AG08395 (cell line): Measurements from ENCODE around the gene BANF2.
"Not testable (repeated sequence)": the region's sequence is repeated elsewhere in the genome, so short reads cannot be mapped to it uniquely, and the experiment has no call there.

Source experiments
- DNase-seq: peaks from one replicate; pipeline ENCODE4 v3.0.0; 2012; ENCODE audit warnings: mixed read lengths, low spot score

The BANF2 gene

DNA sequence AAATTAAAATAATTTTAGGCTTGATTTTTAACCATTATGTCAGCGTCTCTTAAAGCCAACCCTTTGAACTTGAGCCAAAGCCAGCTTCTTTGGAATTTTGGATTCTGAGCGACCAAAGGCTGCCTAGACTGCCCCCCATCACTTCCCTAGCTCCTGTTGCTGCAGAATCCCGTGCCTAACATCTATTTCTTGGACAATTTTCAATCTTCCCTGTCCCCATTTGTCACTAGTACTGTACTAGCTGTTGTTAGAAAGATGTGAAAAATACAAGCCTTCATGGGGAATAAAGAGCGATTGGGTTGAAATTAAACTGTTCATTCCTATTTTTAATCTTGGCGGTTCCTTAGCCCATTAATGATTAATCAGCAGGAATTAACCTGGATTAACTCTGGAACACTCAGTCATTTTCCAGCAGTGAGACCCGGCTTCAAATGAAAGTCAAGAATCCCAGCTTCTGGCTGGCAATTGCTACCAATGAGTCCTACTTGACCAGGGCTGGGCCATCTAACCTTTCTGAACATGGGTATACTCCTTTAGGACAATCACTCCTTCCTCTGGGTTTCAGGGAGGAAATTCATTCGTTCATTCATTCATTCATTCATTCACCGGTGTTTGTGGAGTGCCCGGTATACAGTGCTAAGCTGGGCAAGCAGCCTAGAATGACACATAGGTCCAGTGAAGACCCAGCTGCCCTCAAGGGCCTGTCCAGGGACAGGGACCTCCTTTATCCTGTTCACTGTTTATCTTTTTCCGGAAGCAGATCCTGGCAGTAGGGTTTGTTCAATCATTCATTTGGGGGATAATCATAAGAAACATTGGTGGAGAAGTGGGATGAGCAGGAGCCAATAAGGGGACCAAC, 16.3 kb upstream of the BANF2 start:
- no peak for DNase-seq

DNA sequence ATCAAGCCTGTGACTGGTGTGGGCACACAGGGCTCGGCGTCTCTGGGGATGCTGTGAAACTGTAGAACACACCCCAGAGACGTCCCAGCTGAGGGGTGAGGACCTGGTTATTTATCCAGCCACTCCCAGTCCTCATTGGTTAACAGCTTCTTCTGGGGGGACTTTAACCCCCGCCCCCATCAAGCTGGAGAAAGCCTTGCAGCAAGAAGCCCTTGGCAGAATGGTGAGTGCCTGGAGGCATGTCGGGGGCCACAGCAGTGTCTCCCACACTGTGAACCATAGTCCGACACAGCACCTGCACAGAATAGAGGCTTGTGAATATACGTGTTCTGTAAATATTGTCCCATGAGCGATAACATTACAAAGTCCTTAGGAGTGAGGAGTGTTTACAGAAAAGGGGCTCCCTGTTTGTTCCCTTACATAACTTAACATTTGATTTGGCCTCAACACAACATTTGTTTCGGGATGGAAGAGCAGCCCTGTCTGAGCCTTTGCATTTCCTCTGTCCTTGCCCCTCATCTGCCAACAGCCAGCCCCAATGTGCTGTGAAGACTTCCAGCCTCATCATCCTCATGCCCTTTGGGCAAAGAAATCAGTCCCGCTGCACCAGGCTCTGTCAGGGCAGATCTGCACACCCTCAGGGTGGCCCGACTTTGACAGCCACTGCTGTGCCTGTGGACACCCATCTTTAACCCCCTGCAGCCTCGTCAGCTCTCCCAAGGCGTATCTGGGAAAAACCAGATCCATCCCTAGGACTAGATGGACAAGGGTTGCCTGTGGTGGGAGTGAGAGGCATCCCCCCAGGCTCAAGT, 15.5 kb upstream of the BANF2 start:
- no peak for DNase-seq

DNA sequence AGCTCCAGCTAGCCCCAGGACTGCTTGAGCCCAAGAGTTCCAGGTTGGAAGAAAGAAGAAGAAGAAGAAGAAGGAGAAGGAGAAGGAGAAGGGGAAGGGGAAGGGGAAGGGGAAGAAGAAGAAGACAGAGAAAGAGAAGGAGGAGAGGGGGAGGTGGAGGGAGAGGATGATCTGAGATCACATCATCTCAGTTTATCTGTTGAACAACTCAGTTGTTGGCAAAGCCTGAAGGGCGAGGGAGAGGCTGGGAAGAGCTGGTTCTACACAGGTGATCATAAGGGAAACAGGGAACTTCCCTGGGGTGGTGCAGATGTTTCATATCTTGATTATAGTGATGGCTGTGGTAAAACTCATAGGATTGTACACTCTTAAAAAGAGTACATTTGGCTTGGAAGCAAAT, 14.6 kb upstream of the BANF2 start:
- DNase-seq = no peak

DNA sequence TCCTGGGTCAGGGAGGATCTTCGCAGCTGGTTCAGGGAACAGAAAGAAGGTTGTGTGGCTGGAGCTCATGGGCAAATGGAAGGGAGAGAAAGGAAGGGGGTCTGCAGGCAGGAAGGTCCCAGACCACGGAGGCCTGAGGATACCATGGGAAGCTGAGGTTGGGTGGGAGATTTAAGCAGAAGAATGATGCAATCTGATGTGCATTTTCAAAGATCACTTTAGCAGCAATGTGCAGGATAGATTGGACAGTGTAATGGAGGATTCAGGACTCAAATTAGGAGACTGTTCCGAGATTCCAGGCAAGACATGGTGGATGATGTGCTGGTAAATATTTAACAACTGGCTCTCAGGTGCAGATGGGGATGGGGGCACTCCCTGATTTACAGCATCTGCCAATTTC, 12.0 kb upstream of the BANF2 start:
- DNase-seq = no peak

DNA sequence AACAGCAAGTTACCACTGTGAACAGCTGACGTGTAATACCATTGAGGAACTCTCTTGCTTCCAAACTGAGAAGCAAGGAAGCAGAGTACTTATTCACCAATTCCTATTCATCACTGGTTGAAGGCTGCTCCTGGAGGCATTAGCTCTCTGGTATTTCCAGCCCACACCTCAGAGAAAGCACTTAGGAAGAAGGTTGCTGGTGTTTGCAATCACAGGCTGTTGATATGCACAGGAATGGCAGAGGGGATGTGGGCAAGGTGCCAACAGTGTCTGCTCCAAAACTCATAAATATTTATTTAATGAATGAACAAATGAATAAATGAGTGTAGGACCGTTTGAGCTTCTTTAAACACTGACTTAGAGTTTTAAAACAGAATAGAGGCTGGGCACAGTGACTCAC, 10.8 kb upstream of the BANF2 start:
- DNase-seq = no peak

DNA sequence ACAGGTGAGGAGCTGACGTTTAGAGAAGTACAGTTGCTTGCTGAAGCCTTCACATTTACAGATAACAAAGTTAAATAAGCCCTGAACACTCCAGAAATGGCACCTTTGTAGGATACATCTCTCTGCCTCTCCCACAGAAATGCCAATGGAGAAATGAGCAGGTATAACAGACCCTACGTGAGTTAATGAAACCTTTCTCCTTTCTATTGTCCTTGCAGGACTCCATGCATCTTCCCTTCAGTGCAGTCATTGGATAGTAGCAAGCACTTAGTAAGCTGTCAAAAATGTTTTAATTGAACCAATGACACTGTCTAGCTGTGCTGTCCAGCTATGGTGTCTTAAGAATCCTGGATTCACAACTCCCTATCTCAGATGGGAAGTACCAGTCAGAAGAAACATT, 9.6 kb upstream of the BANF2 start:
- DNase-seq = no peak

DNA sequence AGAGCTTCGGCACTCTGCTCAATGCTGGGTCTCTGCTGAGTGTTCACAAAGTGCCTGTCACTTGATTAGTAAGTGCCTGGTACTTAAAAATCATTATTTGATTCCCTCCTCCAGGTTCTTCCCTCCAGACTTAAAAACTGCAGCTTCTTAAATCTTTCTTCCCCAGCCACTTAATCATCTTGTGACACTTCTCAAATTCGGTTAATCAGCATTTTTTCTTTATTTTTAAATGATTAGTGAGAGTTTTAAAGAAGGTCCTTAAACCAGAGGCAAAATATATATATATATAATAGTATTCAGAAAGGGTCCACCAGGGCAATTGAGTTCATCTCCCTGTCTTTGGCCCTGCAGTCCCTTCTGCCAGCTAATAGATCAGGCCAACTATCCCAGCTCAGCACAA, 8.0 kb upstream of the BANF2 start:
- no peak for DNase-seq

DNA sequence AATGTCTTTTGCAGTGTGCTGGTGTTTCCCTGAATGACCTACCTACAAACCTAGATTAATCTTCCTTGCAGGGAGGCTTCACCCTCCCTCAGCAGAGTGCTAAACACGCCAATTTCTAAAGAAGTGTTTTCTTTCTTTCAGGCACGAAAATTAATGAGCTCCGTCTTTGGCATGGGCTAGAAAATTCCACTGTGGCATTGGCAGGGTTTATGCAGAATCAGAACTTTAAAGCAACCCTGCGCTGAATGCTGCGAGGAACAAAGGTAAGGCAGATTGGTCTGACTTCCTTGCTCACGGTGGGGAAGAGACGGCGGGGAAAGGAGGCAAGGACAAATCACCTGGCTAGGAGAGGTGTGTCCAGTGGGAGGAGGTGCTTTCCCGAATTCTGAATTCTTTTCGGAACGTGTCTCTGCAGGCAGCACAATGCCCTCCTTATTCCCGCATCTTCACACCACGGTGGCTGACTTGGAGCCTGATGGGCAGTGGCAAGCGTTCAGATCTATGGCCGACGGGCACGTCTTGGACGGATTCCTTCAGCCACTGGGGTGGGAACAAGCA, 6.2 kb upstream of the BANF2 start:
- no peak for DNase-seq

DNA sequence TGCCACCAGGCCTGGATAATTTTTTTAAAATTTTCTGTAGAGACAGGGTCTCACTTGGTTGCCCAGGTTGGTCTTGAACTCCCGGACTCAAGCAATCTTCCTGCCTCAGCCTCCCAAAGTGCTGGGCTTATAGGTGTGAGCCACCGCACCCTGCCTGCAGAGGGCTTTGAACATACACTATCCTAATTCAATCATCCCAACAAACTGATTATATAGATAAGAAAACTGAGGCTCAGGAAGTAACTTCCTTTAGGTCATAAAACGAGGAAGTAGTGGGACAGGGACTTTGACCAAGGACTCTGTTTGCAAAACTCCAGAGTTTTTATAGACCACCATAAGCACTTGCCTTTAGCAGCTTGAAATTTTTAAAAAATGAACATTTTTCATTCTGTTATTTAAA, 5.0 kb upstream of the BANF2 start:
- DNase-seq = no peak

DNA sequence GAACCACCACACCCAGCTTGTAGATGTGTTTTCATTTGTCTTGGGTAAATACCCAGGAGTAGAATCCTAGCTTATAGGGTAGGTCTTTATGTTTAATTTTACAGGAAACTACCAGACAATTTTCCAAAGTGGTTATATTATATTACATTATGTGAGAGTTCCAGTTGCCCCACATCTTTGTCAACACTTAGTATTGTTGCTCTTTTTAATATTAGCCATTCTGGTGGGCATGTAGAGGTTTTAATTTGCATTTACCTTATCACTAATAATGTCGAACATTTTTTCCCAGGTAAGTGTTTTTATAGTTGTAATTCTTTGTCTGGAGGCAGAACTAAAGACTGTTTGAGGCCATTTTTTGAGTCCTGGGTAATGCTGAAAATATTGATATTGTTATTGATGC, 3.5 kb upstream of the BANF2 start:
- DNase-seq = no peak

DNA sequence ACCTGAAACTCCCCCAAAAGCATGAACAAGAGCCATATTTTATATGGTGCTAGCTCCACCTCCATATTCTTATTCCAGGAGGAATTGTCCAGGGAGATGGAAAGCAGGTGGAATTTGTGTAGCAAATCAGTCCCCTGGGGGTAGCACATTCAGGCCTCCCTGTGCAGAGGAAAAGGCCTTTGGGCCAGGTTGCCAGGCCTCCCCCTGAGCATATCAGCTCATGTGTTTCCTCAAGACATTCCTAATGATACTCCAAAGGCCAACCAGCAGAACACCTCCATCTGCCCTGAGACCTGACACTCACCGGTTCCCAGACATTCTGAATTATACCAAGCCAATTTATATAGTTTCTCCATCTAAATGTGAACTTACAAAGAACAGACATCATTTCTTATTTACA, 2.6 kb upstream of the BANF2 start:
- DNase-seq = no peak

DNA sequence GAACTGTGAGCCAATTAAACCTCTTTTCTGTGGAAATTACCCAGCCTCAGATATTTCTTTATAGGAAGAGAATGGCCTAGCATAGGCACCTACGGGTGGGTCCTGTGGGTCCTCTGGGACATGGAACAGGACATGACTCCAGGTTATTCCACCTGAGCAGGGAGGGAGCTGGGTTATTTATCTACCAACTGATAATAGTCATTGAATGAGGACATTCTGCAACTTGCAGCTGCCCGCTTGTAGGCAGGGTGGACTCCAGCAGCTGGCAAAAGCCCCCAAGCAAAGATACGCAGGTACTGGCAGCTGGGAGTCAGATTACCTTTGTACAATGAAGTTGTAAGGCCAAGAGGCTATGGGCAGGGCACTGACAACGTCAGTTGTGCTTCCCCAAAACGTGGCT, 1.4 kb upstream of the BANF2 start:
- DNase-seq = no peak

DNA sequence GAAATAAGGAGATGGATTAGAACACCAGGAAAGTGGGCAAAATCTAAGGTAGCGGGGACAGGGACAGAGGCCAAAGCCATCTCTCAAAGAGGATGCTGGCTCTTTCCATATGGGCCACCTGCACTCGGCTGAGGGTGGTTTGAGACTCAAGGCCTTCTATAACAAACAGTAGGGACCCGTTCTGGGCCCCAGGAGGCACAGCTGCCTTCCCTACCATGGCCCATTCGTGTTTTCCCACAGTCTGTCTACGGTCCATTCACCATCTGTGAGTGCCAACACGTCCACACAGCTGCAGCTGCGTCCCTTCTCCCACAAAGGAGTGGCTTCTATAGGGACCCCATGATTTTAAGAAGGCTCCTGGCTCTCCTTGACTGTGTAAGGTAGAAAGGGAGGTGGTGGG, 871 bp downstream of the BANF2 start:
- no peak for DNase-seq

DNA sequence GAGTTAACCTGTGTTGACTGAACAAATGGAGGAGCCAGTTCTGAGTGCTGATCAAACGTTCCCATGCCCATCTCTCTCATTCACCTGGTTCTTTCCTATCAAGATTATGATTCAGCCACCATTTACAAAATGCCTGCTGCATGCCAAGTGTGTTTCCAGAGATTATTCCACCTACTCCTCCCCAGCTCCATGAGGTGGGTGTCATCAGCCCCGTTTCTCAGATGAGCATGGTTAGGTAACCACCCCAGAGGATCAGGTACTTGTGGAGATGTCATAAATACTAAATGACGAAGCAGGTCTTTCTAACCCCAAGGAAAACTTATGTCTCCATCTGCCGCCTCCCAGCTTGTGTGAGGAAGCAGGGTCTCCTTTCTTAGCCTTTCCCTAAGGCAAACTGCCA, 2.1 kb downstream of the BANF2 start:
- no peak for DNase-seq

DNA sequence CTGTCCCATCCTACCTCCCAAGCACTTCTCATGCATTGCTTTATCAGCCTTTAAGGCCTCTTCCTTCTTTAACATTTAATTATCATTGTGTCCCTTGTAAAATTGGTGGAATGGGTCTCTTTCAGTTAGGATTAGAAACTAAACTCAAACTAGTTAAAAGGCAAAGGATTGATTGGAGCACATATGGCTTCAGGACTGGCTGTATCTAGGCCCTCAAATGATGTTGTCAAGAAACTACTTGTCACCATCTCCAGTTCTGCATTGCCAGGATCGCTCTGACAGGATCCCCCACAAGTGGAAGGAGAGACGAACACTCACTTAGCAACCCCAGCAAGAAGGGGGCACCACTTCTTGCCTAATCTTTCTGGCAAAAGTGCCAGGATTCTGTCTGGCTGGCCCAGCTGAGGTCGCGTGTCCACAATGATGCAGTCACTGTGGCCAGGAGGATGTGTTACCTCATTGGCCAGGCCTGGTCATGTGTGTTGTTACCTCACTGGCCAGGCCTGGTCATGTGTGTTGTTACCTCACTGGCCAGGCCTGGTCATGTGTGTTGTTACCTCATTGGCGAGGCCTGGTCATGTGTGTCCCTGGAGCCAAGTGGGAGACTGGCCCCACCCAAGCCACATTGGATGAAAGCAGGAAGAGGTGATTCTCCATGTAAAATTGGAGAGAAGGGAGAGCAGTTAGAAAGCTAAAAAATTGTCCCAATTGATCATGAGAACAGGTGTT, 5.0 kb downstream of the BANF2 start:
- no peak for DNase-seq

DNA sequence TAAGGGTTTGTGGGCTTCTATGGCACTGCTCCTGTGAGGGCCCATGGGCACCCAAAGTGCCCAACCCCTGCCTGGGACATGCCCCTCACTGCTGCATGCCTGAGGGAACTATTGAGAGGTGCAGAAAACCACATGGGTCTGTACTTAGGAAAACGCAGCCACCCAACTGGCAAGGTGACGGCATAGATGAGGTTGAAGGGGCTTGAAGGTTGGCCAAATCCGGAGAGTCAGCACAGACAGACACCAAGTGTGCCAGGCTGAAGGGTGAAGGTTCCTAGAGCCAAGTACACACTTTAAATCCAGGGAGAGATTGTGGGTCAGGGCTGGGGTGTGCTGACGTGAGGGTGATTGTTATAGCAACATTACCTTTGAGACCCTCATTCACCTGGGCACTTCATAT, 6.2 kb downstream of the BANF2 start:
- no peak for DNase-seq

DNA sequence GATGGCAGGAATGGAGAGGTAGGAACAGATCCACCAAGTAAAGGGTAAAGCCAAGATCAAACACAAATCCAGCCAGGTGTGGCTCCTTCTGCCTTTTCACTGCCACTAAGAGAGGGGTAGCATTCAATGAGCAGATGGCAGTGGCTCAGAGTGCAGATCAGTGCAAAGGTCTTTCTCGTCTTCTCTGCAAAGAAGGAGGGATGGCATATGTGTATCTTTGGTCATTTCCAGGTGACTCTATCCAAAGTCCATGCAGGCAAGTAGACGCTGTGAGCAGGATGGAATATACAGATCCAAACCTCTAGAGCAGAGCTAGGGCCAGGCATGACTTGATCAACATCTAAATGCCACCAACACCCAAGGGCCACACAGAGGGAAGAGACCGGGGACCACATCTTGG, 6.9 kb downstream of the BANF2 start:
- DNase-seq = no peak

DNA sequence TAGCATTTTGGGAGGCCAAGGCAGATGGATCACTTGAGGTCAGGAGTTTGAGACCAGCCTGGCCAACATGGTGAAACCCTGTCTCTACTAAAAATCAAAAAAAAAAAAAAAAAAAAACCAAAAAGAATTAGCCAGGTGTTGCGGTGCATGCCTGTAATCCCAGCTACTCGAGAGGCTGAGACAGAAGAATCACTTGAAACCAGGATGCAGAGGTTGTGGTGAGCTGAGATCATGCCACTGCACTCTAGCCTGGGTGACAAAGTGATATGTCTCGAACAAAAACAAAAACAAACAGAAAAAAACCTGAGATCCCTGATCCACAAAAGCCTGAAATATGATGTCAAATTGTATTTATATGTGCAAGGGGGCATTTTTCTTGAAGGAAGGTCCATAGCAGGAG, 8.2 kb downstream of the BANF2 start:
- not testable (repeated sequence) for DNase-seq

DNA sequence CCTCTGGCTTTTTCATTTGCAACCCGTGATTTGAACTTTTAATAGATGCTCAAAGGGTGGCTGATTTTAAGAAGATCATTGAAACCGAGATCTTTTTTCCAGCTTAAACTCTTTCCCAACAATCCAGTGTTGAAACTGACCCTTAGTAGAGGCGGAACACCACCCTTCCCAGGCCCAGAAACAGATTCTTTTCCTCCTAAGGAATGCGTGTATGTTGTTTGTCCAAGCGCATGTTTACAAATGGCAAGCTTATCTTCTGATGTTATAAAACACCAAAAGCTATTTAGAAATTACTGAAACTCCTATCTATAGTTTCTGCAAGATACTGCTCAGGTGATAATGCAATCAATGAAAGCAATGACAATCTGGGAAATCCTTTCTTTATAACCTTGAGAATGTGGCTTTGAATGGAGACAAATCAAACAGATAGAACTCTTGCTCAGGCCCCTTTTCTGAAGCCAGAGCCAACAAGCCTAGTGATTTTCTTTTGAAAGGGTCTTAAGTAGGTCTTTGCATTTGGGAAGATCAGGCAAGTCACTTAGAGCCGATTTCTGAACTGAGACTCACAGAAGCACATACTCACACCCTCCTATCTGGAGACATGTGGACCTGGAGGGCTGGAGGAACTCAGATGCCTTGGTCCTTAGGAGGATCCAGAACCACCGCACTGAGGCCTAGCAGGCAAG, 9.1 kb downstream of the BANF2 start:
- DNase-seq = no peak

DNA sequence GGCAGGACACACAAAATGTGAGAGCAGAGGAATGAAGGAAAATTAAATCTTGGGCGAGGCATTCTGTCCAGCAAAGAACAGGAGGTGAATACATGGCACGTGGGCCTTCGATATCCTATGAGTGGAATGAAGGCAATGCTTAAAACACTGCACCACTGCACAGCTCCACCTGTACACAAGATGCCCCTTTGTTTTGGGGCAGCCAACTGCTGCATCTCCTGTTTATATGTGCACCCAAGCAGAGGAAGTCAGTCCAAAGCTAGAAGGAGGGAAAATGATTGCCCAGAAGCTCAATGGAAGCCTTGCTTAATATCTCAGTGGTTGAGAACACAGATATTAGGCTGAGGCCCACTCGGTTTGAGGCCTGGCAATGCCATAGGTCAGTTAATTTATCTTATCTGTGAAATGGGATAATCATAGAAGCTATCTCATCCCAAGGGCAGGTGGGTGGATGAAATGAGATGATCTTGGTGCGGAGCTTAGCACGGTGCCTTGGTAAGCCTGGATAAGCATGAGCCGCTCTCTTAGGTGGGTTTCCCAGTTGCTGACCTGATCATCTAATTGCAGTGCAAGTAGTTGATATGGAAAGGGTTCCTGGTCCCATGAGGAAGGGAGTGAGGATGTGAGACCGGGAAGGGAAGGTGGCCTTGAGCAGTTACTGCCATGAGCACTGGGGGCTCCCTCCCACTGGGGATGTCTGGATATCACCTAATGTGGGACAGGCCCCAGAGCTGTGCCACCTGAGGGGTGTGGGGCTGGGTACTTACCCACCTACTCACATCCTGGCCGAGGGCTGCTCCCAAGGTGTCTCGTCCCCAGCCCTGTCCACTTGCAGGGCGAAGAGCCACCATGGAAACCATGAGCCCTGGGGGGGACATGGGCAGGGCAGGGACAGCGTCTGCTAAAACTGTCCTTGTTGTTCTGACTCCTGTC, 9.9 kb downstream of the BANF2 start:
- no peak for DNase-seq
